ENCODE measurements around the gene ECD.
A peak's percentile ranks its signal among the peaks of the same experiment; 100 is the strongest.

ECD gene

GRCh38 chr10:73167783-73168464, at the start of gene ECD, which contains the start of gene FAM149B1:
TSS of gene ECD (minus strand) at chr10:73168008. CDS start at chr10:73163937, 4,071 bp downstream.
TSS of gene FAM149B1 (plus strand) at chr10:73168119. CDS start at chr10:73168340, 221 bp downstream.
- Histone ChIP-seq H4K20me1 (ENCODE audit: insufficient read depth, low read length) (no peaks in the 10 kb centered on the region), H3K9me3 (ENCODE audit: insufficient read depth, low read length) (no peaks in the 10 kb centered on the region), H3K4me2 (ENCODE audit: low read length) (peak within 1 kb of the TSS; percentile 80), H3K27me3 (ENCODE audit: low read depth, low read length) (no peaks in the 10 kb centered on the region), H2AFZ (ENCODE audit: low read depth, low read length) (peak within 1 kb of the TSS; percentile 78; the same call in 1 of the 2 replicates), H3K9ac (ENCODE audit: low read length) (peak within 1 kb of the TSS; percentile 91), H3K4me1 (ENCODE audit: low read length) (peaks cover 8% of the 10 kb centered on the region), H3K27ac (ENCODE audit: low read length) (peak within 1 kb of the TSS; percentile 56), H3K79me2 (ENCODE audit: low read length) (peaks cover 53% of the 10 kb centered on the region), H3K4me3 (ENCODE audit: low read length) (peak within 1 kb of the TSS; percentile 90), H3K36me3 (replicated peaks; ENCODE audit: low read depth, low read length) (peaks cover 3% of the 10 kb centered on the region)
- TF ChIP-seq EZH2phosphoT487 (IDR thresholded peaks at IDR 0.05; ENCODE audit: low read depth) = no peak
- no peak for TF ChIP-seq CTCF (IDR thresholded peaks at IDR 0.05; ENCODE audit: low read depth, low read length)

DNA sequence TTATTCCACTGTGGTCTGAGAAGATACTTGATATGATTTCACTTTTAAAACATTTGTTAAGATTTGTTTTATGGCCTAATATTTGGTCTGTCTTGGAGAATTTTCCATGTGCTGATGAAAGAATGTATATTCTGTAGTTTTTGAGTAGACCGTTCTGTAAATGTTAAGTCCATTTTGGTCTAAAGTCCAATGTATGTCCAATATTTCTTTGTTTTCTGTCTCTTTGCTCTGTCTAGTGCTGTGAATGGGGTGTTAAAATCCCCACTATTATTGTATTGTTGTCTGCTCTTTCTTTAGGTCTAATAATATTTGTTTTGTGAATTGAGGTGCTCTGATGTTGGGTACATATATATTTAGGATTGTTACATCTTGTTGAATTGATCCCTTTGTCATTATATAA, 47.9 kb upstream of the ECD start:
- Histone ChIP-seq H3K36me3 (replicated peaks; ENCODE audit: low read depth, low read length) (peaks cover 9% of the 10 kb centered on the region), H3K9ac (ENCODE audit: low read length) (no peak overlapping the region), H3K4me2 (ENCODE audit: low read length) (no peak overlapping the region), H2AFZ (ENCODE audit: low read depth, low read length) (no peak overlapping the region), H3K4me3 (ENCODE audit: low read length) (no peak overlapping the region), H3K9me3 (ENCODE audit: insufficient read depth, low read length) (no peaks in the 10 kb centered on the region), H3K79me2 (ENCODE audit: low read length) (no peaks in the 10 kb centered on the region), H3K27me3 (ENCODE audit: low read depth, low read length) (no peaks in the 10 kb centered on the region), H3K4me1 (ENCODE audit: low read length) (no peaks in the 10 kb centered on the region), H3K27ac (ENCODE audit: low read length) (no peak overlapping the region), H4K20me1 (ENCODE audit: insufficient read depth, low read length) (no peaks in the 10 kb centered on the region)
- TF ChIP-seq EZH2phosphoT487 (IDR thresholded peaks at IDR 0.05; ENCODE audit: low read depth) (no peak), CTCF (IDR thresholded peaks at IDR 0.05; ENCODE audit: low read depth, low read length) (no peak)

GRCh38 chr10:73211106-73211811, 43.5 kb upstream of the ECD start:
- no peak overlapping the region for H3K9ac ChIP-seq (ENCODE audit: low read length)
- TF ChIP-seq EZH2phosphoT487 (IDR thresholded peaks at IDR 0.05; ENCODE audit: low read depth) (no peak), CTCF (IDR thresholded peaks at IDR 0.05; ENCODE audit: low read depth, low read length) (no peak)
- no peaks in the 10 kb centered on the region for H3K9me3 ChIP-seq (ENCODE audit: insufficient read depth, low read length)
- no peaks in the 10 kb centered on the region for H3K79me2 ChIP-seq (ENCODE audit: low read length)
- no peaks in the 10 kb centered on the region for H4K20me1 ChIP-seq (ENCODE audit: insufficient read depth, low read length)
- no peaks in the 10 kb centered on the region for H3K27me3 ChIP-seq (ENCODE audit: low read depth, low read length)
- no peaks in the 10 kb centered on the region for H3K4me1 ChIP-seq (ENCODE audit: low read length)
- no peaks in the 10 kb centered on the region for H3K36me3 ChIP-seq (replicated peaks; ENCODE audit: low read depth, low read length)
- H3K4me2 ChIP-seq (ENCODE audit: low read length) = no peak overlapping the region
- H3K4me3 ChIP-seq (ENCODE audit: low read length) = no peak overlapping the region
- no peak overlapping the region for H3K27ac ChIP-seq (ENCODE audit: low read length)
- no peak overlapping the region for H2AFZ ChIP-seq (ENCODE audit: low read depth, low read length)

DNA sequence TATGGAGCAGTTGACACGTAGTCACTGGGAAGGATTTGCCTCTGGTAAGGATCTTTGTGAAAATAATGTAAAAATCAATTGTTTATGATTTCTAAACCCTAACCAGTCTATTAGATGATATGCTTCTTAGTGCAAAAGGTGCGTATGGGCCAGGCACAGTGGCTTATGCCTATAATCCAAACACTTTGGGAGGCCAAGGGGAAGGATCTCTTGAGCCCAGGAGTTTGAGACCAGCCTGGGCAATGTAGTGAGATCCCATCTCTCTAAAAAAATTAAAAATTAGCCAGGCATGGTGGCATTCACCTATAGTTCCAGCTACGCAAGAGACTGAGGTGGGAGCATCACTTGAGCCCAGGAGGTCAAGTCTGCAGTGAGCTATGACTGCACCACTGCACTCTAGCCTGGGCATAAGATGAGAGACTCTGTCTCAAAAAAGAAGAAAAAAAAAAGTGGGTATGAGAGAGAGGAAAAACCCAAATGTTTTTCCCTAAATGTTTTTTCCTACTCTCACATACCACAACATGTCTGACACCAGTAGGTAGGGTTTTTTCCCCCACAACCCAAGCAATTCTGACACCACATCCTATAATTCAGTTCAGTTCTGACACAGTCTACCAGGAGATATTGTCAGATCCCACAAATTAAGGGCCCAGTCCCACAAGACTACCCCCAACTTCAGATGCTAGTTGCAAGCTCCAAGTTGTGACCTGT, 42.7 kb upstream of the ECD start:
- no peak overlapping the region for H3K9ac ChIP-seq (ENCODE audit: low read length)
- no peak overlapping the region for H2AFZ ChIP-seq (ENCODE audit: low read depth, low read length)
- no peaks in the 10 kb centered on the region for H3K36me3 ChIP-seq (replicated peaks; ENCODE audit: low read depth, low read length)
- H3K79me2 ChIP-seq (ENCODE audit: low read length) = no peaks in the 10 kb centered on the region
- TF ChIP-seq CTCF (IDR thresholded peaks at IDR 0.05; ENCODE audit: low read depth, low read length) (no peak), EZH2phosphoT487 (IDR thresholded peaks at IDR 0.05; ENCODE audit: low read depth) (no peak)
- H4K20me1 ChIP-seq (ENCODE audit: insufficient read depth, low read length) = no peaks in the 10 kb centered on the region
- no peaks in the 10 kb centered on the region for H3K9me3 ChIP-seq (ENCODE audit: insufficient read depth, low read length)
- H3K4me1 ChIP-seq (ENCODE audit: low read length) = no peaks in the 10 kb centered on the region
- no peak overlapping the region for H3K4me3 ChIP-seq (ENCODE audit: low read length)
- H3K27me3 ChIP-seq (ENCODE audit: low read depth, low read length) = no peaks in the 10 kb centered on the region
- no peak overlapping the region for H3K27ac ChIP-seq (ENCODE audit: low read length)
- H3K4me2 ChIP-seq (ENCODE audit: low read length) = no peak overlapping the region

All from OCI-LY3 (cell line).